Esophagus muscularis mucosa (tissue), 4 donors: ENCODE data around the gene UCHL1. TPM values are rescaled to one million over a fixed set of nuclear protein-coding genes. Genes with fewer than 3 reads are reported as not detected.
"Not testable (repeated sequence)": the region's sequence is repeated elsewhere in the genome, so short reads cannot be mapped to it uniquely, and the experiment has no call there.

ENCODE experiments used
- DNase-seq: peaks from one replicate; pipeline ENCODE4 v3.0.0-alpha.2; 2017; ENCODE audit errors: extremely low spot score
- H3K27ac ChIP-seq, 4 donors: fragments of 200-600 bp; sonication (generic); replicated peaks in 1 of 4; 1 replicate in 3 of 4; 2 replicates in 1 of 4; pipeline ENCODE4 v1.5.1; 2016 to 2019; ENCODE audit warnings: mild to moderate bottlenecking in 1 of 4
- H3K27me3 ChIP-seq, 4 donors: fragments of 200-600 bp; sonication (generic); one replicate each; pipeline versions ENCODE4 v1.5.1 to v1.6.0; 2016 to 2019
- H3K36me3 ChIP-seq, 4 donors: fragments of 200-600 bp; sonication (generic); one replicate each; pipeline ENCODE4 v1.5.1; 2016 to 2019
- H3K4me1 ChIP-seq, 4 donors: fragments of 200-600 bp; sonication (generic); one replicate each; pipeline ENCODE4 v1.5.1; 2016 to 2019
- H3K4me3 ChIP-seq, 4 donors: fragments of 200-600 bp; sonication (generic); 1 replicate in 2 of 4; 2 replicates in 2 of 4; pipeline ENCODE4 v1.5.1; 2016 to 2019; ENCODE audit warnings: mild to moderate bottlenecking in 4 of 4, moderate library complexity in 1 of 4
- H3K9me3 ChIP-seq, 4 donors: fragments of 200-600 bp; sonication (generic); 1 replicate in 3 of 4; 2 replicates in 1 of 4; pipeline ENCODE4 v1.5.1; 2016 to 2019
- CTCF ChIP-seq, 3 experiments: fragments of 200-600 bp in 2 of 3; fragments of 450-650 bp in 1 of 3; sonication (generic) in 2 of 3; IDR thresholded peaks; one replicate each; pipeline ENCODE4 v1.5.1; 2017 to 2019; ENCODE audit warnings: antibody characterized with exemption in 3 of 3, mild to moderate bottlenecking in 2 of 3, moderate library complexity in 1 of 3
- EP300 ChIP-seq: sonication (generic); formaldehyde crosslinking; IDR thresholded peaks from one replicate; pipeline ENCODE4 v1.6.1; 2017; ENCODE audit warnings: antibody characterized with exemption
- POLR2A ChIP-seq: fragments of 450-650 bp; IDR thresholded peaks from one replicate; pipeline ENCODE4 v1.6.1; 2017; ENCODE audit warnings: antibody characterized with exemption, moderate library complexity, mild to moderate bottlenecking, low read depth
- POLR2AphosphoS5 ChIP-seq, 2 donors: sonication (generic); formaldehyde crosslinking; IDR thresholded peaks; one replicate each; pipeline ENCODE4 v1.6.1; 2017; ENCODE audit warnings: antibody characterized with exemption in 2 of 2
- WGBS: methylation state at CpG from one replicate; pipeline ENCODE4 v1.1.5; 2018; 5-methylcytosine and 5-hydroxymethylcytosine counted together
- intact Hi-C: fragments of 100-400 bp; cut with DNase I; formaldehyde crosslinking; loops from one replicate; pipeline ENCODE4 v1.15.1; 2023
- total RNA-seq, 4 donors: library from RNA; depleted of rRNA; stranded (reverse); fragments of >200 nt; gene quantifications; one replicate each; pipeline versions ENCODE4 v1.1.0 to v1.2.1, GENCODE V29; 2016

UCHL1 gene
- total RNA-seq, 4 donors from 2014 or later, result 30.3 to 120 (median 40.8) TPM

GRCh38 chr4:41268721-41269517 is 12.2 kb downstream of the UCHL1 start:
- H3K9me3 ChIP-seq, result no peaks in the 10 kb centered on the region
- intact Hi-C loops, result no loop called here
- no peaks in the 10 kb centered on the region for H3K27me3 ChIP-seq
- no peak overlapping the region for H3K27ac ChIP-seq
- DNase-seq, result no peak
- no peaks in the 10 kb centered on the region for H3K36me3 ChIP-seq
- WGBS, result 94% methylated on average over 7 of the region's 7 CpGs
- no peaks in the 10 kb centered on the region for H3K4me1 ChIP-seq
- TF ChIP-seq POLR2AphosphoS5 (IDR thresholded peaks at IDR 0.05) (no peak), CTCF (IDR thresholded peaks at IDR 0.05) (no peak), POLR2A (no peak), EP300 (no peak)
- no peak overlapping the region for H3K4me3 ChIP-seq

DNA sequence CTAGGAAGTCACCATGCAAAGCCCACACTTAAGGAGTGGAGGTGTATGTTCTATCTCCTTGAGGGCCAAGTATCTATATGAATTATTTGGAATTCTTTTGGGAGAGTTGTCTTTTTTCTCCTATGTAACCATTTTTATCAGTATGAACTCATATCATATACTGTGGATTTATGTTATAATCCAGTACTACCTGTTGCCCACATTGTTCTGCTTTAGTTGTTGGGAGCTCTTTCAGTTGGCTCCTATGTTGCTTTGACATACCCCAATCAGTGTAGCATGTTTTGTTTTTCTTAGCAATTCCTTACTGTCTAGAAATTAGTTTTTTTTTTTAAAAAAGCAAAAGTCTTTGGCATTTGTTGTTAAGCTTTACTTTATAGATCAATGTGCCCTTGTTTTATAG is 13.0 kb downstream of the UCHL1 start:
- DNase-seq, result no peak
- intact Hi-C loops, result no loop called here

GRCh38 chr4:41275931-41276330 is 19.2 kb downstream of the UCHL1 start:
- H3K27ac ChIP-seq, H3K27me3 ChIP-seq, H3K9me3 ChIP-seq, H3K4me1 ChIP-seq, H3K36me3 ChIP-seq, H3K4me3 ChIP-seq, intact Hi-C loops, DNase-seq: not testable (repeated sequence)
- WGBS, result 94% methylated on average over 13 of the region's 13 CpGs

More for the DNA sequence above, 13.0 kb downstream of the UCHL1 start:
- Histone ChIP-seq H3K27ac (no peak overlapping the region), H3K9me3 (no peaks in the 10 kb centered on the region), H3K4me3 (no peak overlapping the region), H3K27me3 (no peaks in the 10 kb centered on the region), H3K4me1 (no peaks in the 10 kb centered on the region), H3K36me3 (no peaks in the 10 kb centered on the region)
- TF ChIP-seq POLR2AphosphoS5 (IDR thresholded peaks at IDR 0.05) (no peak), POLR2A (no peak)

DNA sequence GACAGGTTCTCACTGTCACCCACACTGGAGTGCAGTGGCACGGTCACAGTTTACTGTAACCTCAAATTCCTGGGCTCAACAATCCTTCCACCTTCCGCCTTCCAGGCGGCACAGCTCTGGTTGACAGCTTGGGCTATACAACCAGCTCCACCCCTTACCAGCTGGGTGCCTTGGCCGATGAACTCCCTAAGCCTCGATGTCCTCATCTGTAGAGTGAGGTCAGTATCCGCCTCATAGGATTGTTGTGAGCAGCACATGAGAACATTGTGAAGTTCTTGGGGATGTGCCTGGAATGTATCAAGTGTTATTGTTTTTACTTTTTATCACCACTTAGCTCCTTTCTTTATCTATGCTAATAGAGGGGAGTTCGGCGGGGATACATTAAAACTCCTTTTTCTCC is 23.3 kb downstream of the UCHL1 start:
- DNase-seq, result no peak
- intact Hi-C loops, result loop anchor here (2.0 to 5.0 kb wide), 3 partner anchors 362 to 602 kb away; no protein-coding TSS in a partner anchor
- WGBS, result 77% methylated on average over 8 of the region's 8 CpGs

DNA sequence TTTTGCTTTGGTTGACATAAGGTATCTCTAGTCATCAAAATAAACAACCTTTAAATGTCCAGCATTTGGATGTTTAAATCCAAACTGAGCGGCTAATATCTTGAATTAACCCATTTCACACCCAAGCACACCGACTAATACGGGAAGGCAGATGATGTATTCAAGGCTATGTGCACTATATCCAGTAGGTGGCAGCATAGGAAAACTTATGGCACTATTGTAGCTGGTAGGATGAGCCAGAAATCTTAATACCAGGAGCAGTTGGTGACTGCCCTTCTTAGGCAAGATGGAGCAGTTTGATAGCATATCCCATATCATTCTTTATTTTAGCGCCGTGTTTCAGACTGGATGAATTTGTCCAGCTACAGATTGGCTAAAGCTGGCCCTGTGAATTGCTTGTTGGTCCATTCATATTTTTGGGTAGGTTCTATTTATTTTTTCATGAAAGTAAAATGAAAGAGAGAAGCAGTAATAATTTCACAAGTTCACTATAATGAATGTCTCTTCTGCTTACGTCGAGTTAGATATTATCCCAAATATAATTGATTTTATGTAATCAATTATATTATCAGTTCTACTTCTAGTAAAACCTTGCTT is 24.4 kb downstream of the UCHL1 start:
- Histone ChIP-seq H3K4me3 (no peak overlapping the region), H3K36me3 (no peaks in the 10 kb centered on the region), H3K27me3 (peaks cover 0 to 10% (median 0%) of the 10 kb centered on the region in 4 donors), H3K4me1 (peaks cover 0 to 7% (median 4%) of the 10 kb centered on the region in 4 donors), H3K27ac (no peak overlapping the region), H3K9me3 (no peaks in the 10 kb centered on the region)
- no peak for DNase-seq
- intact Hi-C loops, result loop anchor here (2.0 to 5.0 kb wide), 3 partner anchors 361 to 601 kb away; no protein-coding TSS in a partner anchor
- WGBS, result 13% methylated on average over 7 of the region's 7 CpGs
- peak; percentile 83 to 91 (median 90) for TF ChIP-seq CTCF (IDR thresholded peaks at IDR 0.05)
- TF ChIP-seq POLR2A, result no peak

More for the DNA sequence above, 23.3 kb downstream of the UCHL1 start:
- H3K36me3 ChIP-seq, result no peaks in the 10 kb centered on the region
- H3K4me1 ChIP-seq, result peaks cover 0 to 7% (median 4%) of the 10 kb centered on the region in 4 donors
- TF ChIP-seq POLR2A (no peak), CTCF (IDR thresholded peaks at IDR 0.05) (no peak), POLR2AphosphoS5 (IDR thresholded peaks at IDR 0.05) (no peak), EP300 (no peak)
- no peak overlapping the region for H3K4me3 ChIP-seq
- H3K27ac ChIP-seq, result no peak overlapping the region
- peaks cover 0 to 10% (median 0%) of the 10 kb centered on the region in 4 donors for H3K27me3 ChIP-seq
- H3K9me3 ChIP-seq, result no peaks in the 10 kb centered on the region
